Hepatocyte (in vitro differentiated cells): Measurements from ENCODE around the gene AOAH. TPM values are rescaled to one million over a fixed set of nuclear protein-coding genes. Genes with fewer than 3 reads are reported as not detected.
"Not testable (repeated sequence)": the region's sequence is repeated elsewhere in the genome, so short reads cannot be mapped to it uniquely, and the experiment has no call there.

Source experiments
- DNase-seq: peaks from one replicate; pipeline ENCODE4 v3.0.0-alpha.2; 2016; ENCODE audit warnings: low spot score
- H2AFZ ChIP-seq: fragments of 200-600 bp; sonication (generic); 2 replicates; pipeline ENCODE4 v1.6.0; 2016; ENCODE audit warnings: antibody characterized with exemption, mild to moderate bottlenecking
- H3K27ac ChIP-seq: fragments of 200-600 bp; sonication (generic); 2 replicates; pipeline ENCODE4 v1.5.1; 2016; ENCODE audit warnings: mild to moderate bottlenecking
- H3K27me3 ChIP-seq: fragments of 200-600 bp; sonication (generic); 2 replicates; pipeline ENCODE4 v1.6.1; 2016
- H3K36me3 ChIP-seq: fragments of 200-600 bp; sonication (generic); replicated peaks from 2 replicates; pipeline ENCODE4 v1.5.1; 2016; ENCODE audit warnings: low read depth; ENCODE audit not compliant: insufficient read depth
- H3K4me1 ChIP-seq: fragments of 200-600 bp; sonication (generic); 2 replicates; pipeline ENCODE4 v1.5.1; 2016; ENCODE audit warnings: mild to moderate bottlenecking, moderate library complexity; ENCODE audit not compliant: insufficient read depth
- H3K4me2 ChIP-seq: fragments of 200-600 bp; sonication (generic); 2 replicates; pipeline ENCODE4 v1.6.0; 2016
- H3K4me3 ChIP-seq: fragments of 200-600 bp; sonication (generic); 2 replicates; pipeline ENCODE4 v1.5.1; 2016; ENCODE audit warnings: mild to moderate bottlenecking
- H3K79me2 ChIP-seq: fragments of 200-600 bp; sonication (generic); 2 replicates; pipeline ENCODE4 v1.6.0; 2017; ENCODE audit warnings: mild to moderate bottlenecking
- H3K9me2 ChIP-seq: fragments of 200-600 bp; sonication (generic); replicated peaks from 2 replicates; pipeline ENCODE4 v1.6.0; 2017; ENCODE audit warnings: mild to moderate bottlenecking; ENCODE audit not compliant: insufficient read depth
- H3K9me3 ChIP-seq: fragments of 200-600 bp; sonication (generic); 2 replicates; pipeline ENCODE4 v1.5.1; 2016; ENCODE audit warnings: low read depth, mild to moderate bottlenecking
- H4K20me1 ChIP-seq: fragments of 200-600 bp; sonication (generic); 2 replicates; pipeline ENCODE4 v1.6.0; 2016; ENCODE audit warnings: mild to moderate bottlenecking; ENCODE audit not compliant: insufficient read depth, poor library complexity, severe bottlenecking
- CTCF ChIP-seq: fragments of 200-600 bp; sonication (generic); IDR thresholded peaks from 2 replicates; pipeline ENCODE4 v1.5.1; 2016; ENCODE audit warnings: antibody characterized with exemption, mild to moderate bottlenecking; ENCODE audit not compliant: poor library complexity
- EZH2 ChIP-seq: fragments of 200-600 bp; sonication (generic); IDR thresholded peaks from 2 replicates; pipeline ENCODE4 v1.6.1; 2016; ENCODE audit warnings: antibody characterized with exemption, mild to moderate bottlenecking, borderline replicate concordance
- EZH2phosphoT487 ChIP-seq: fragments of 200-600 bp; sonication (generic); IDR thresholded peaks from one replicate; pipeline ENCODE4 v1.6.1; 2018; ENCODE audit warnings: antibody characterized with exemption, mild to moderate bottlenecking, low read depth, moderate library complexity; ENCODE audit not compliant: unreplicated experiment, severe bottlenecking
- WGBS: methylation state at CpG from one replicate; pipeline ENCODE4 v1.1.6; 2016; ENCODE audit warnings: low lambda C conversion rate; ENCODE audit errors: missing lambda C conversion rate; 5-methylcytosine and 5-hydroxymethylcytosine counted together
- polyA plus RNA-seq: library from polyadenylated mRNA; unstranded; fragments of >200 nt; fragmentation: Nextera tagmentation; extraction: Ambion mirVana; gene quantifications from 2 replicates; pipeline ENCODE4 v1.2.1, GENCODE V29; 2016
- total RNA-seq: library from RNA; depleted of rRNA; stranded (reverse); fragments of >200 nt; gene quantifications from 2 replicates; pipeline ENCODE4 v1.2.3, GENCODE V29; 2014

Gene AOAH
- total and polyA plus RNA-seq, 2 experiments from 2014 or later, result 2.4 to 3.9 TPM

DNA sequence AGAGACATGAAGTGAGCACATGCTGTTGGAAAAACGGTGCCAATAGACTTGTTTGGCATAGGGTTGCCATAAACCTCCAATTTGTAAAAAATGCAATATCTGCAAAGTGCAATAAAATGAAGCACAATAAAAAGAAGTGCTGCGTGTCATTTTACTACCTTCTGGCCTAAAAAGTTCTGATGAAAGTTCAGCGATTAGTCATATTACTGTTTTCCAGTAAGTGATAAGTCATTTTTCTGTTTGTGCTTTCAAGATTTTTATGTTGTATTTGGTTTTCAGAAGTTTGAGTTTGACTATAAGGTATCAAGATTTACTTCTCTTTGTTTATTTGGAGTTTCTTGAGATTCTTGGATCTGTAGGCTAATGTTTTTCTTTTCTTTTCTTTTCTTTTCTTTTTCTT lies 16.8 kb downstream of the AOAH start:
- 77% methylated on average over 3 of the region's 3 CpGs for WGBS
- H3K36me3 ChIP-seq, result no peaks in the 10 kb centered on the region
- no peak overlapping the region for H2AFZ ChIP-seq
- H3K4me3 ChIP-seq, result no peak overlapping the region
- H3K27ac ChIP-seq, result peak overlapping the region; percentile 79
- H3K4me1 ChIP-seq, result peaks cover 24% of the 10 kb centered on the region
- no peak overlapping the region for H3K4me2 ChIP-seq
- H4K20me1 ChIP-seq, result no peaks in the 10 kb centered on the region
- no peaks in the 10 kb centered on the region for H3K27me3 ChIP-seq
- H3K9me3 ChIP-seq, result no peaks in the 10 kb centered on the region
- no peaks in the 10 kb centered on the region for H3K9me2 ChIP-seq
- no peak for TF ChIP-seq EZH2
- TF ChIP-seq EZH2phosphoT487, result no peak
- no peak for TF ChIP-seq CTCF
- no peaks in the 10 kb centered on the region for H3K79me2 ChIP-seq
- no peak for DNase-seq

DNA sequence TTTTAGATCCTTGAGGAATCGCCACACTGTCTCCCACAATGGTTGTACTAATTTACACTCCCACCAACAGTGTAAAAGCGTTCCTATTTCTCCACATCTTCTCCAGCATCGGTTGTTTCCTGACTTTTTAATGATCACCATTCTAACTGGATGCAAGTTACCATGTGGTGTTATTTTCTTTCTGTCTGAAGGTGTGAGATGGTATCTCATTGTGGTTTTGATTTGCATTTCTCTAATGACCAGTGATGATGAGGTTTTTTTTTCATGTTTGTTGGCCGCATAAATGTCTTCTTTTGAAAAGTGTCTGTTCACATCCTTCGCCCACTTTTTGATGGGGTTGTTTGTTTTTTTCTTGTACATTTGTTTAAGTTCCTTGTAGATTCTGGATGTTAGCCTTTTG lies 20.4 kb downstream of the AOAH start:
- H3K9me3 ChIP-seq, H2AFZ ChIP-seq, H4K20me1 ChIP-seq, DNase-seq, H3K4me2 ChIP-seq, H3K36me3 ChIP-seq, H3K4me1 ChIP-seq, H3K27me3 ChIP-seq, H3K79me2 ChIP-seq, H3K27ac ChIP-seq, H3K4me3 ChIP-seq, H3K9me2 ChIP-seq: not testable (repeated sequence)
- WGBS, result 87% methylated on average over 5 of the region's 5 CpGs

DNA sequence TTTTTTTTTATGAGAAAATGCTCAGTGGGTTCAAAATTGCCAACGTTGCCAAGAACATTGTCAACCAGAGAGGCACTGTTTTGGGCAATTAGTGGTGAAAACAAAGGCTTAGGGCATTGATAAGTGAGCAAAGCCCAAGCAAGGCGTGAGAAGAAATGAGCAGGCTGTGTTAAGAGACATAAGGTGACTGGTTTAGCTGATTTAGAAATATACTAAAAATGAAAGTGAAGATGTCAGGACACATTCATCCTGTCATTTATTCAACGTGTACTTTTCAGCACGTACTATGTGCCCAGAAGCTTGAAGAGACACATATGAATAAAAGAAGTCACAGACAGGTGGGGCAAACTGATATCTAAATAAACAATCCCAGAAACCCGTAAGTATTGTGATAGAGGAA lies 31.8 kb downstream of the AOAH start:
- Histone ChIP-seq H2AFZ (no peak overlapping the region), H3K4me1 (no peaks in the 10 kb centered on the region), H3K9me2 (no peaks in the 10 kb centered on the region), H3K9me3 (no peaks in the 10 kb centered on the region), H3K36me3 (no peaks in the 10 kb centered on the region), H3K79me2 (no peaks in the 10 kb centered on the region), H4K20me1 (no peaks in the 10 kb centered on the region), H3K4me3 (no peak overlapping the region), H3K27me3 (no peaks in the 10 kb centered on the region), H3K27ac (no peak overlapping the region), H3K4me2 (no peak overlapping the region)
- TF ChIP-seq CTCF, result no peak
- no peak for TF ChIP-seq EZH2
- no peak for TF ChIP-seq EZH2phosphoT487
- WGBS, result 65% methylated on average over 5 of the region's 5 CpGs
- no peak for DNase-seq

DNA sequence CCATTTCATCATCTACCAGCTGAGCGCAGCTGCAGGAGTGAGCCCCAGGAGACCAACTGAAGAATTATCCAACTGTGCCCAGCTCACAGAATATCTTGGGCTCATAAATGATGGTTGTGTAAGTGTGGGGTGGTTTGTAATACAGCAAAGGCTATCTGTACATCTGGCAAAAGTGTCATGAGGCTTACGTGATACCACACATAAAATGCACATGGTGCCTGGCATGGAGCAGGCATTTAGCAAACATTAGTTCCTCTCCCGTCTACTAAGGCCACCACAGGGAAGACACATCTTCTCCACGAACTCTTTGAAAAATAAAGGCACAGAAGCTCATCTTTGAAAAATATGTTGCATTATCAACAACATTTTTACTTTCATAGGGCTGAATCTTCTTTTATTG lies 32.3 kb downstream of the AOAH start:
- DNase-seq, result no peak
- H2AFZ ChIP-seq, result no peak overlapping the region
- H3K4me3 ChIP-seq, result no peak overlapping the region
- H3K27ac ChIP-seq, result no peak overlapping the region
- no peaks in the 10 kb centered on the region for H3K9me3 ChIP-seq
- H3K9me2 ChIP-seq, result no peaks in the 10 kb centered on the region
- H3K27me3 ChIP-seq, result no peaks in the 10 kb centered on the region
- H3K4me2 ChIP-seq, result no peak overlapping the region
- H3K4me1 ChIP-seq, result no peaks in the 10 kb centered on the region
- no peaks in the 10 kb centered on the region for H3K36me3 ChIP-seq
- H3K79me2 ChIP-seq, result no peaks in the 10 kb centered on the region
- TF ChIP-seq EZH2 (no peak), EZH2phosphoT487 (no peak), CTCF (no peak)
- 69% methylated on average over 4 of the region's 4 CpGs for WGBS
- H4K20me1 ChIP-seq, result no peaks in the 10 kb centered on the region
